SU-DHL-6 (cell line): ENCODE data around the gene ANKRD13A.

ENCODE experiments used
- H2AFZ ChIP-seq: fragments of 200-600 bp; sonication (generic); 2 replicates; pipeline ENCODE4 v1.6.1; 2014; ENCODE audit warnings: low read depth, mild to moderate bottlenecking, moderate library complexity, mixed read lengths, antibody characterized with exemption, low read length; ENCODE audit not compliant: severe bottlenecking
- H3F3A ChIP-seq: fragments of 200-600 bp; shearing (Covaris generic); 2 replicates; pipeline ENCODE4 v1.6.0; 2016; ENCODE audit warnings: antibody characterized with exemption, mild to moderate bottlenecking; ENCODE audit not compliant: insufficient read depth
- H3K27ac ChIP-seq: fragments of 200-600 bp; sonication (generic); 2 replicates; pipeline ENCODE4 v1.5.1; 2016; ENCODE audit warnings: low read depth, mild to moderate bottlenecking, low read length, moderate library complexity, mixed read lengths
- H3K27me3 ChIP-seq: fragments of 200-600 bp; sonication (generic), shearing (Covaris generic); 2 replicates; pipeline ENCODE4 v1.6.0; 2014; ENCODE audit warnings: mild to moderate bottlenecking, low read length
- H3K36me3 ChIP-seq: fragments of 200-600 bp; sonication (generic); 2 replicates; pipeline ENCODE4 v1.6.1; 2014; ENCODE audit warnings: mild to moderate bottlenecking, low read length, mixed read lengths
- H3K4me2 ChIP-seq: fragments of 300-600, 200-600 bp; shearing (Covaris generic), sonication (generic); 2 replicates; pipeline ENCODE4 v1.6.0; 2014; ENCODE audit warnings: low read length, low read depth, mild to moderate bottlenecking; ENCODE audit not compliant: poor library complexity, severe bottlenecking
- H3K4me3 ChIP-seq: fragments of 200-600 bp; sonication (generic); 2 replicates; pipeline ENCODE4 v1.5.1; 2014; ENCODE audit warnings: antibody characterized with exemption, low read length, mild to moderate bottlenecking, mixed read lengths; ENCODE audit not compliant: insufficient read depth, poor library complexity, severe bottlenecking
- H3K79me2 ChIP-seq: fragments of 200-600 bp; sonication (generic); 2 replicates; pipeline ENCODE4 v1.6.1; 2014; ENCODE audit warnings: mild to moderate bottlenecking, low read length, moderate library complexity; ENCODE audit not compliant: insufficient read depth
- H3K9ac ChIP-seq: fragments of 200-600 bp; sonication (generic); 2 replicates; pipeline ENCODE4 v1.7.0; 2014; ENCODE audit warnings: mild to moderate bottlenecking, low read length
- H3K9me2 ChIP-seq: fragments of 200-600 bp; sonication (generic); replicated peaks from 2 replicates; pipeline ENCODE4 v1.6.1; 2014; ENCODE audit warnings: low read length; ENCODE audit not compliant: insufficient read depth
- H3K9me3 ChIP-seq: fragments of 200-600 bp; sonication (generic); 2 replicates; pipeline ENCODE4 v1.6.1; 2014; ENCODE audit warnings: low read length, mixed read lengths; ENCODE audit not compliant: insufficient read depth
- H4K20me1 ChIP-seq: fragments of 200-600 bp; sonication (generic); 2 replicates; pipeline ENCODE4 v1.6.1; 2014; ENCODE audit warnings: low read depth, mild to moderate bottlenecking, antibody characterized with exemption, low read length, moderate library complexity, mixed read lengths
- CTCF ChIP-seq: fragments of 200-600 bp; sonication (generic); IDR thresholded peaks from one replicate; pipeline ENCODE4 v1.5.1; 2017; ENCODE audit warnings: antibody characterized with exemption, mild to moderate bottlenecking, low read length, moderate library complexity; ENCODE audit not compliant: insufficient read depth, poor library complexity, severe bottlenecking
- EZH2phosphoT487 ChIP-seq: fragments of 200-600 bp; sonication (generic), shearing (Covaris generic); conservative IDR thresholded peaks from 2 replicates; pipeline ENCODE4 v1.6.1; 2018; ENCODE audit warnings: mild to moderate bottlenecking, antibody characterized with exemption, low read length, moderate library complexity, mixed read lengths

ANKRD13A gene

DNA sequence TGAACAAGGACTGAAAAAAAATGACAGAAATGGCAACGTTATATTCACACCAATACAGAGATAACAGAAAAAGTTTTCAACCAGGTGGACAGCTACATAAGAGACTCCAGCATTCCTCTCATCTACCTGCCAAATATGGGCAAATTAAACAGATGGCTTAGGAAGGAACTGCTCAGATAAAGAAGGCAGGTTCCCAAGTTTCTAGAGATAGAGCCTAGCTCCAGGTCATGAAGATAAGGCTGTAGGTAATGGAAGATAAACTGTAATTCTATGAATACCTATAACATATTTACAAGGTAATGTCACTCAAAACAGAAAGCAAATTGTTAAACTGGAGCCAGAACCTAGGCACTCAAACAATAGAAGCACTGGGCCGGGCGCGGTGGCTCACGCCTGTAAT is 45.6 kb upstream of the ANKRD13A start:
- no peaks in the 10 kb centered on the region for H3K9me3 ChIP-seq
- no peaks in the 10 kb centered on the region for H4K20me1 ChIP-seq
- H3K4me2 ChIP-seq = no peak overlapping the region
- H2AFZ ChIP-seq = no peak overlapping the region
- H3F3A ChIP-seq = no peaks in the 10 kb centered on the region; the same call in 1 of the 2 replicates
- H3K36me3 ChIP-seq = peaks cover 36% of the 10 kb centered on the region
- no peaks in the 10 kb centered on the region for H3K27me3 ChIP-seq
- no peak for TF ChIP-seq EZH2phosphoT487
- no peak for TF ChIP-seq CTCF
- H3K79me2 ChIP-seq = no peaks in the 10 kb centered on the region
- H3K9me2 ChIP-seq = no peaks in the 10 kb centered on the region
- H3K4me3 ChIP-seq = no peak overlapping the region
- H3K27ac ChIP-seq = no peak overlapping the region
- no peak overlapping the region for H3K9ac ChIP-seq

DNA sequence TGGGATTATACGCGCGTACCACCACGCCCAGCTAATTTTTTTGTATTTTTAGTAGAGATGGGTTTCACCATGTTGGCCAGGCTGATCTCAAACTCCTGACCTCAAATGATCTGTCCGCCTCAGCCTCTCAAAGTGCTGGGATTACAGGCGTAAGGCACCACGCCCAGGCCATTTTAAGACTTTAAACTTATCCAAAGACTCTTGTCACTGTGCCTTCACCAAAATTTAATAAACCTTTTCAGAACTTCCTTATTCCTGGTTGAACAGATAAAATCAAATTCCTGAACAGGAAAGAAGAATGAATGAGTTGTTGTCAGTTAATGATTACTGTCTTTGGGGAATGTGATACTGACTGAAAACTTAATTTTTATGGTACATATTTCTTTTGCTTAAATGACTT is 40.9 kb upstream of the ANKRD13A start:
- Histone ChIP-seq H2AFZ (no peak overlapping the region), H3K27me3 (no peaks in the 10 kb centered on the region), H3K9me3 (no peaks in the 10 kb centered on the region), H3K36me3 (peaks cover 31% of the 10 kb centered on the region), H3F3A (no peaks in the 10 kb centered on the region), H4K20me1 (no peaks in the 10 kb centered on the region), H3K27ac (no peak overlapping the region), H3K79me2 (no peaks in the 10 kb centered on the region), H3K9me2 (no peaks in the 10 kb centered on the region), H3K9ac (no peak overlapping the region), H3K4me3 (no peak overlapping the region), H3K4me2 (no peak overlapping the region)
- TF ChIP-seq CTCF (no peak), EZH2phosphoT487 (no peak)

DNA sequence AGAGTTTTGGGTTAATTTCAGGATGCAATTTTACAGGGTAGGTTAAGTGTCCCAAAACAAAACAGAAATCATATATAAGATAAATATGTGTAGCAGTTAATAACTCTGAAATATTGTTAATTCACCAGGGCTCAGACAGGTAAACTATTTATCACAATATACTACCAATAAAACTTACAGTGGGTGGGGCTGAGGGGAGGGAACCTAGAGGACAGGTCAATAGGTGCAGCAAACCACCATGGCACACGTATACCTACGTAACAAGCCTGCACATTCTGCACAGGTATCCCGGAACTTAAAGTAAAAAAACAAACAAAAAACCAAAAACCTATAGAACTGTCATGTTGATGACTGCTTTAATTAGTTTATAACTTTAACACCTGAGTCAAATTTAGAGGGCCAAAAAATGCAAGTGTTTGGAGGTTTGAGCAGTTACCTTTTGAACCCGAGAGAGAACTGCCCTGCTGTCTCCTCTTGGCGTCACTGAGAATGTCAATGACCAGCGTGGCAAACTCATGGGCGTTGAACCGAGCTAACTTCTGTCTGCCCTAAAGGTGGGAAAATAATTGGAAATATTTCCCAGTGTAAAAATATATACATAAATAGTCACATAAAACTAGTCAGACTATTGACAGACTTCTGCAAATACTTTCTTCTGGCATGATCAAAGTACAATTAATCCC is 39.7 kb upstream of the ANKRD13A start:
- Histone ChIP-seq H4K20me1 (no peaks in the 10 kb centered on the region), H3K4me3 (no peak overlapping the region), H3K27ac (no peak overlapping the region), H2AFZ (no peak overlapping the region), H3K79me2 (no peaks in the 10 kb centered on the region), H3K27me3 (no peaks in the 10 kb centered on the region), H3K9ac (no peak overlapping the region), H3K36me3 (peaks cover 32% of the 10 kb centered on the region), H3F3A (no peaks in the 10 kb centered on the region), H3K9me3 (no peaks in the 10 kb centered on the region), H3K4me2 (no peak overlapping the region), H3K9me2 (no peaks in the 10 kb centered on the region)
- TF ChIP-seq EZH2phosphoT487 (no peak), CTCF (no peak)
